GM23338 (cell line): ENCODE measurements around the gene C13orf46.

Source experiments
- CTCF ChIP-seq, 2 experiments: fragments of 200-600 bp in 1 of 2; sonication (generic) in 1 of 2; conservative IDR thresholded peaks; 2 replicates each; pipeline versions ENCODE4 v1.5.1 to v1.6.1; 2016 to 2017; ENCODE audit warnings: antibody characterized with exemption in 2 of 2, low read depth in 2 of 2, mild to moderate bottlenecking in 2 of 2, moderate library complexity in 1 of 2
- ETS1 ChIP-seq: IDR thresholded peaks from 2 replicates; pipeline ENCODE4 v1.6.1; 2016; ENCODE audit warnings: antibody characterized with exemption
- EZH2 ChIP-seq: fragments of 200-600 bp; sonication (generic); IDR thresholded peaks from one replicate; pipeline ENCODE4 v1.8.0; 2017; ENCODE audit warnings: antibody characterized with exemption, mild to moderate bottlenecking, low read depth; ENCODE audit not compliant: unreplicated experiment
- EZH2phosphoT487 ChIP-seq: fragments of 200-600 bp; sonication (generic); IDR thresholded peaks from one replicate; pipeline ENCODE4 v1.8.1; 2018; ENCODE audit warnings: antibody characterized with exemption; ENCODE audit not compliant: unreplicated experiment
- NANOG ChIP-seq: IDR thresholded peaks from 2 replicates; pipeline ENCODE4 v1.6.1; 2016; ENCODE audit warnings: antibody characterized with exemption, borderline replicate concordance
- POLR2AphosphoS5 ChIP-seq: IDR thresholded peaks from 2 replicates; pipeline ENCODE4 v1.6.1; 2016; ENCODE audit warnings: antibody characterized with exemption, low read depth
- REST ChIP-seq: IDR thresholded peaks from one replicate; pipeline ENCODE4 v1.6.1; 2018; ENCODE audit warnings: antibody characterized with exemption; ENCODE audit not compliant: unreplicated experiment
- ZNF114 ChIP-seq: fragments of 250-450 bp; sonication (Bioruptor Pico); IDR thresholded peaks from 2 replicates; pipeline ENCODE4 v1.5.0; 2020; ENCODE audit warnings: mild to moderate bottlenecking, moderate library complexity
- ZNF462 ChIP-seq: fragments of 250-450 bp; sonication (Bioruptor Pico); IDR thresholded peaks from 2 replicates; pipeline ENCODE4 v1.5.0; 2020; ENCODE audit warnings: mild to moderate bottlenecking, moderate library complexity

- TF ChIP-seq NANOG (no peak), EZH2phosphoT487 (no peak), CTCF (conservative IDR thresholded peaks at IDR 0.05; ENCODE audit: low read depth in 2 of 2) (no peak), ZNF114 (CRISPR knock-in tag) (no peak), POLR2AphosphoS5 (no peak), EZH2 (no peak), REST (no peak), ETS1 (no peak), ZNF462 (no peak)
Observed at GRCh38 chr13:113926301-113926761, 47.5 kb downstream of the C13orf46 start.
